Measurements from ENCODE around the gene ZNG1A. TPM values are rescaled to one million over a fixed set of nuclear protein-coding genes. Genes with fewer than 3 reads are reported as not detected.

Gene ZNG1A
- 34.9 and 50.3 TPM in 2 replicates for total RNA-seq

GRCh38 chr9:178970-179383 lies at the start of gene ZNG1A:
ZNG1A (minus strand) TSS chr9:179056; CDS start chr9:178969, 87 bp downstream.

DNA sequence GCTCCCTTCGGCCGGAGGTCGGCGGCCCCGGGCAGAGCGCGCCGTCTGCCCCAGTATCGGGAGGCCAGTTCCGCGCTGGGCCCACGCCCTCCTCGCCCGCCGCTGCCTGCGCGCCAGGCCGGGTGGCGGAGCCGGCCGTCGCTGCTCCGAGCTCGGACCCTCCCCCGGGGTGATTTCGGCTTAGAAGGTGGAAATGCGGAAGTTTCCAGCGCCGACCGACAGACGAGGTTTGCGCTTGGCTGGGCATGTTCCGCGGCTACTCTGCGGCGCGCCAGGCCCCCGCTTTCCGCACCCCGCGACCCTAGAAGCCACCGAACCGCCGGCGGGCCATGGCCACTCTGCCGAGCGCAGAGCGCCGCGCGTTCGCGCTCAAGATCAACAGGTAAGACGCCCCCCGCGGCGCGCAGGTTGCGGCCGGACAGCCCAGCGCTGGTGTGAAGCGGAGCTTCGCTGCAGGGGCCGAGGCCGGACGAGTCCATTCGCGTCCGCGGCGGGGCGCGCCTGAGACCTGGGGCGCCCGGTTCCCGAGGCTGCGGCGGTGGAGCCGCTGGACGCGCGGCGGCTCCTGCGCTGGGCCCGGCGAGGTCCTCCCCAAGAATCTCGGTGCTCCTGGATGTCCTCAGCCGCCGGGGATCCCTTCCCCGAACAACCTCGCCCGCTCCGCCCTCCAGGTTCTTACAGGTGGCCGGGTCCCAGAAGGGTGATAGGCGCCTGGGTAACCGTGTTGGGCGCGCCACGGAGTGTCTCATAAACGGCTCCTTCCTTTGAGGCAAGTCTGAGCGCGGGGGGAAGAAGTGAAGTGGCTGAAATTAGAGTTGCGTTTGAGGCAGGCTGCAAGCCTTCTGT lies 36.0 kb upstream of the ZNG1A start, which contains the start of gene DOCK8:
TSS of gene DOCK8 (plus strand) at position 218 of the 846 bp plus-strand sequence. CDS start at position 330, 112 bp downstream.

DNA sequence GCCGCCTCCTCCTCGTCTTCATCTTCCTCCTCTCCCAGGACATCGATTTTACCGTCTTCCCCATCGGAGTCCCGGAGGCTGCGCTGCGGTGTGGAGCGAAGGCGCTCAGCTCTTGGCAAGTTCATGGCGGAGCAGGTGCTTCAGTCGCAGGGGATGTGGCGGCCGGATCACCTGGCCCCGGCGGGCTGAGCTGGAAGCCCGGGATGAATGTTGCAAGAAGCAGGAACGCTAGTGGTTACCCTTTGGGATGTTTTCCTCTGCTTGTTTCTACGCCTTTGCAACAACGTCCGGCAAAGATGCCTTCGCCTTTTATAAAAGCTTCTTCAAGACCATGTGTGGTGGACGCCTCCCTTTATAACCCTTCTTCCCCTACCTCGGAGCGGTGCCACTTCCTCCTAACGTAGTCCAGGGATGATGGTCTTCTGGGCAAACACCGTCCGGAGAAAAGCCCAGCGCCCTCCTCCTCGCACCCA lies 60.8 kb downstream of the ZNG1A start, which contains the start of gene FOXD4:
TSS of gene FOXD4 (minus strand) at position 423 of the 473 bp plus-strand sequence. CDS start at position 125, 298 bp downstream.

Other genes with a start within 250 kb of the ZNG1A start
- 5.5 and 7.4 TPM in 2 replicates for gene WASHC1, start 149.6 kb downstream of the ZNG1A start, total RNA-seq
- gene FOXD4, start 60.6 kb downstream of the ZNG1A start, total RNA-seq: under 0.01 and 0.36 TPM in 2 replicates
- 0.34 and 1.3 TPM in 2 replicates for gene DOCK8, start 35.8 kb upstream of the ZNG1A start, total RNA-seq